HG03039 (cell line): ENCODE data around the gene UPK1B.

Experiments
- ATAC-seq: cut with Tn5 transposase; IDR thresholded peaks from one replicate; pipeline ENCODE4 v1.9.1; 2021; ENCODE audit warnings: mild to moderate bottlenecking, moderate library complexity; ENCODE audit not compliant: unreplicated experiment

UPK1B gene

GRCh38 chr3:119243712-119244111 lies 70.3 kb downstream of the UPK1B start:
- no peak for ATAC-seq

GRCh38 chr3:119245778-119246177 lies 72.4 kb downstream of the UPK1B start:
- ATAC-seq, result no peak
